GM12874 (cell line): ENCODE data around the gene RFX4.

Source experiments
- CTCF ChIP-seq: IDR thresholded peaks from 2 replicates; pipeline ENCODE4 v1.5.1; 2011; ENCODE audit warnings: low read depth, mild to moderate bottlenecking, control low read depth, low read length, moderate library complexity; ENCODE audit not compliant: insufficient read depth

RFX4 gene

GRCh38 chr12:106724934-106725333 is 142.1 kb downstream of the RFX4 start:
- no peak for TF ChIP-seq CTCF

- no peak for TF ChIP-seq CTCF
These were observed 146.8 kb downstream of the RFX4 start for GRCh38 chr12:106729611-106730010.

- TF ChIP-seq CTCF: no peak
These were observed 150.1 kb downstream of the RFX4 start for GRCh38 chr12:106732890-106733289.

- TF ChIP-seq CTCF: no peak
These were observed 150.9 kb downstream of the RFX4 start for GRCh38 chr12:106733660-106734059.

GRCh38 chr12:106736051-106736957 is 153.5 kb downstream of the RFX4 start:
- TF ChIP-seq CTCF: no peak

GRCh38 chr12:106739318-106739717 is 156.5 kb downstream of the RFX4 start:
- no peak for TF ChIP-seq CTCF

GRCh38 chr12:106739815-106740530 is 157.2 kb downstream of the RFX4 start:
- TF ChIP-seq CTCF: no peak
